HG02884 (cell line): ENCODE data around the gene VSTM2B.
"Not testable (repeated sequence)": the region's sequence is repeated elsewhere in the genome, so short reads cannot be mapped to it uniquely, and the experiment has no call there.

Source experiments
- ATAC-seq: cut with Tn5 transposase; IDR thresholded peaks from one replicate; pipeline ENCODE4 v1.9.1; 2021; ENCODE audit warnings: mild to moderate bottlenecking, moderate library complexity; ENCODE audit not compliant: unreplicated experiment

Gene VSTM2B

DNA sequence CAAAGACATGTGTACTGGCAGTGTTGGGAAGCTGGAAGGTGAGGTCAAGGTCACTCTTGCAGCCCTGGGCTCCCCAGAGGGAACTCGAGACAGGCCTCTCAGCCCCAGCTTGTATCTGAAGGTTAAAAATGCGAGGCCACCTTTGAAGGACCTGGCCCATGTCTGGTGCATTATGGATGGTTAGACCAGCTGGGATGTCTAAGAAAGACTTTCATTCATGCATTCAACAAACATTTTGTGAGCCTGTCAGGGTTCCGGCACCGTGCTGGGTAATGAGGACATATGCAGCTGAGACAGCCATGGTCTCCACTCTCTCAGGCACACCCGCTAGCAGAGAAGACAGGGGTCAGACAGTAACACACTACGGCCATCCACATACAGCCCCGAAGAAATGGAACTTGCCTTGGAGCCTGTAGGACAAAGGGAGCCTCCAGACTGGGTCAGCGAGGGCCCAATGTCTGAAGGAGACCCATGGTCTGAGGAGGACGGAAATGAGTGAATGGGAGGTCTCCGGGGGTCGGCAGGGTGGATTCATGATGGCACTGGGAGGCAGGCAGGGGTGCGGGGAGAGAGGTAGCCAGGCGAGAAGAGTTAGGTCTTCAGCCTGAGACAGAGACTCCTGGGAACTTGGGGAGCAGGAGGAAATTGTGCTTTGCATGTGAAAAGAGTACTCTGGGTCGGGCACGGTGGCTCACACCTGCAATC is 19.0 kb downstream of the VSTM2B start:
- ATAC-seq: no peak

DNA sequence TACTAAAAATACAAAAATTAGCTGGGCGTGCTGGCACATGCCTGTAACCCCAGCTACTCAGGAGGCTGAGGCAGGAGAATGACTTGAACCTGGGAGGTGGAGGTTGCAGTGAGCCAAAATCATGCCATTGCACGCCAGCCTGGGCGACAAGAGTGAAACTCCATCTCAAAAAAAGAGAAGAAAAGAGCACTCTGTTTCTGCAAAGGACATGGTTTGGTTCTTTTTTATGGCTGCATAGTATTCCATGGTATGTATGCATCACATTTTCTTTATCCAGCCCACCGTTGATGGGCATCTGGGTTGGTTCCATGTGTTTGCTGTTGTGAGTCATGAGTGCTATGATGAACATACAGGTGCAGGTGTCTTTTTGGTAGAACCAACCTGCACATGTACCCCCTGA is 19.7 kb downstream of the VSTM2B start:
- not testable (repeated sequence) for ATAC-seq

DNA sequence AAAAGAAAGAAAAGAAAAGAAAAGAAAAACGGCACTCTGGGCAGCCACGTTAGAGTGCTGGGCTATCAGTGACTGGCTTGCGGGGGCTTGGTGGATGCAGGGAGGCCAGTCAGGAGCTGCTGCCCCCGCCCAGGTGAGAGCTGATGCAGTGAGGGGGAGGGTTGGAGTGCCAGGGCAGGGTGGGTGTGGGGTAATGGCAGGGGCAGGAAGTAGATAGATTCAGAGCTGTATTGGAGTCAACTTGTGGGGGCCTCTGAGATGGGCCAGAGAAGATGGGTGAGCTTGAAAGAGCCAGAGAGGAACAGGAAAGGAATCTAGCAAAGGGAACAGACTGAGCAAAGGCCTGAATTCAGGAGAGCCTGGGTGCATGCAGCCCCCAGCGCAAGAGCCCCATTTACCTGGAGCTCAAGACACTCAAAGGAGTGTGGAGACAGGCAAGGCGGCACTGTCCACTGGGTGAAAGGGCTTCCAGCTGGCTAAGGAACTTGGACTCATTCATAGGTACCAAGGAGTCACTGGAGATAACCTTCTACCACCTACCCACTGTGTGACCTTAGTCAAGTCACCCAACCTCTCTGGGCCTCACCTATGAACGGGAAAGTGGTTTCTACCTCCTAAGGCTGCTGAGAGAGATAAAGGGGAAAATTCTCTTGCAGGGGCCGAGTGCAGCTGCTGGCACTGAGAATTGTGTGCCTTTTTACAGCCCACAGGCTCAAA is 20.2 kb downstream of the VSTM2B start:
- ATAC-seq: no peak

DNA sequence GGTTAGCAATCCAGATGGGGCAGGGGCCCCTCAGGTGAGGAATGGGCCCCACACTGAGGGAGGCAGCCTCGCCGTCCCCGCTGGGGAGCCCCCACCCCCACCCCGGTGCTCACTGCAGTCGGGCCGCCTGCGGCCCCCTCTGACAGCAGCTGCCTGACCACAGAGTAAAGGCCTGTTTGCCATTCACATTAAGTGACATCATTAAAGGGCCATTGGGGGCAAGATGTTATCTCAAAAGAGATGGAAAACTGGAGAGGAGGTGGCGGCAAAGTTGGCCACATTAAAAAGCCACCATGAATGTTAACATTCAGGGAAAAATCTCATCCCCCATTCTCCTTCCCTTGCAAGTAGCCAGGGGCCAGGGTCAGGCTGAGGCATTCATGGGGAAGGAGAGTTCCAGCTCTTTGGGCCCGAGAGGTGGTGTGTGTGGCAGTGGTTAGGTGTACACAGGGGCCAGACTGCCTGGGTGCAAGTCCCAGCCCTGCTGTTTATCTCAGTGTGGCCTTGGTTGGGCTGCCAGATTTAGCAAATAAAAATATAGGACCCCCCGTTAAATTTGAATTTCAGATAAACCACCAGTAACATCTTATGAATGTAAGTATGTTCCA is 20.9 kb downstream of the VSTM2B start:
- no peak for ATAC-seq

DNA sequence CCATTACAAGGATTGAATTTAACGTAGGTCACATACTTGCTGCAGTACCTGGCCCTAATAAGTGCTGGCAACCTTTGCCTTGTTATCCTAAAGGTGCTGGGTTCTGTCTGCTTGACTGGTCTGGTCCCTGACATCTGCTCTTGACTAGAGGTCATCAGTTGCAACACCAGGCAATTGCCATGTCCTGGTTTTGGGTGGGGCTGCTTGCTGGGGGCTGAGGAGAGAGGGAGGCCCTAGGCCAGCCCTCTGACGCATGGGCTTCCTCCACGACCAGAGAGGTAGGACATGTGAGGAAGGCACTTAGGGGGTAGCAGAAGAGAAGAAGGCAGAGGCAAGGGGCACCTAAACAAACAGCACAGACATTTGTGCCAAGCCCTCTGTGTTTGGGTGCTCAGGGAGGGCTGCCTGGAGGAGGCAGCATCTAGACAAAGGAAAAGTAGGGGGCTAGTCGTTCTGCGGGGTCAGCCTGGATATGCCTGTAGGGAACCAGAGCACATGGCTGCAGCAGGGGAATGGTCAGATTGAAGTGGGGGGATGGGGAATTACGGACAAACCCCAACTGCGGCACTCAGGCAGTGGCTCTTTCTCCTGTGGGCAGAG is 21.7 kb downstream of the VSTM2B start:
- no peak for ATAC-seq

DNA sequence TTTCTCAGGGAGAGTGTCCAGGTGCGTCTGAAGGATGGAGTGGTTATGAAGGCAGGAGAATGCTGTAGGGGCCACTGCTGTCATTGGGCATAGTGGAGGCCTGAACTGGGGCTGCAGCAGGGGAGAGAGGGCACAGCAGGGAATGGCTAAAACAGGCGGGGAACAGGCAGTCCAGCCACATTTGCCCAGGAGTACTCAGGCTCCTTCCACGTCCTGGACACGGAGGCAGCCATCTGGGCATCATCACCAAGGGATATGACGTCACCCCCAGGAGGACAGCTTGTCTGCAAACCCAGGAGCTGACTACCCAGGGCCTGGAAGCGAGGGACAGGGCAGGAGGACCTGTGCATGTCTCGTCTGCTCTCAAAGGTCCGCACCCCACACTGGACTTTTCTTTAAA is 22.2 kb downstream of the VSTM2B start:
- ATAC-seq: no peak

DNA sequence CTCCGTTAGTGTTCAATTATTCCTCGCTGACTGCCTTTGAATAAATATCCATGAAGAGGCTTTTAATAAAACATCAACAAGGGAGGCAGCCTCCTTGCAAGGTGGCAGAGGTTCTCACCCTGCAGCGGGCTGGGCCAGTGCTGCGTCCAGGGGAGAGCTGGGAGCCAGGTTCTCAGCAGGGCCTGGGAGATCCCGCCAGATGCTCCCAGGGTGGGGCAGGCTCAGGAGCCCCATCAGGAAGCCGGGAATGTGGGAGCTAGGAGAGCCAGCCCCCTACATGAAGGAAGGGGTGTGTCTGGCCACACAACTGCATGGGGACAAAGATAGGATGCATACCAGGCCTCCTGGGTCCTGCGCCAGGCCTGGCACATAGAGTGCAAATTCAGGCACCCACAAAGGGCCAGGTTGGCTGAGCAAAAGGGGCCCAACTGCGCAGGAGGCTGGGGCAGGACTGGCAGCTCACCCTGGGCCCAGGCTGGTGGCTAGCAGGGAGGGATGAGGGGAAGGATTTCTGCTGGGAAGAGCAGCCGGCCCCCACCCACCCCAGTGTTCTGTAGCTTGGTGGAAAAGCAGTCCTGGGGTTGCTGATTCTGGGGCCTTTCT is 22.8 kb downstream of the VSTM2B start:
- ATAC-seq: no peak

DNA sequence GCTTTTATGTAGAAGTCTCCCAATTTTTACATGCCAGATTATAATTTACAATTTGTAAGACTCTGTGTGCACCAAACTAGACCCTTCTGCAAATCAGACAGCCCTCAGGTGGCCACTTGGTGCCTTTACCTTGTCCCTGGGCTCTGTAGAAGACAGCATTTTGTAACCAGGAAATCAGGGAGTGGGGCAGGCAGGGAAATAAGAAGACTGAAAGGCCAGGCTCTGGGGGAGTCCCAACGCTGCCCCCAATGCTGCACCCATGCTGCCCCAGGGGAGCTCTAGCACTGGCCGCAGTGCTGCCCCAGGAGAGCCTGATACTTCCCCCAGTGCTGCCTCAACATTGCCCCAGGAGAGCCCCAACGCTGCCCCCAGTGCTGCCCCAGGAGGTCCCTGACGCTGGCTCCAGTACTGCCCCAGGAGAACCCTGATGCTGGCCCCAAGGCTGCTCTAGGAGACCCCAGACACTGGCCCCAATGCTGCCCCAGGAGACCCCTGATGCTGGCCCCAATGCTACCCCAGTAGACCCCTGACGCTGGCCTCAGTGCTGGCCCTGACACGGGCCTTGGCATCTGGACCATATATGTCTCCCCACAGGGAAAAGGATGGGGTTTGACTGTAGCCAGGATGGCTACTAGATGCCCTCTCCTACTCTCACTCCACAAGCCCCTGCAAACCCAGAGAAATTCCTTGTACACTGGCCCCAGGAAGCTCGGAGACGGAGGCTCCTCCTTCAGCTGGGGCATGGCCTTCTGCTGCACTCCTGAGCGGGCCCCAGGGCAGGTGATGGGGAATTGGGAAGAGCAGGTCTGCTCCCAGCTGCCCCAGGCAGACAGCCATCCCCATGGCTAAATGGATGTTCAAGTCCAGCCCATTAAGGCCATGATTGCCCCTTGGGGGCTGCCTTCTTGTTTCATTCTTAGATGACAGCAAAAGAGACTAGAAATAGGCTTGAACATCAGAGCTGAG is 23.6 kb downstream of the VSTM2B start:
- ATAC-seq: no peak

DNA sequence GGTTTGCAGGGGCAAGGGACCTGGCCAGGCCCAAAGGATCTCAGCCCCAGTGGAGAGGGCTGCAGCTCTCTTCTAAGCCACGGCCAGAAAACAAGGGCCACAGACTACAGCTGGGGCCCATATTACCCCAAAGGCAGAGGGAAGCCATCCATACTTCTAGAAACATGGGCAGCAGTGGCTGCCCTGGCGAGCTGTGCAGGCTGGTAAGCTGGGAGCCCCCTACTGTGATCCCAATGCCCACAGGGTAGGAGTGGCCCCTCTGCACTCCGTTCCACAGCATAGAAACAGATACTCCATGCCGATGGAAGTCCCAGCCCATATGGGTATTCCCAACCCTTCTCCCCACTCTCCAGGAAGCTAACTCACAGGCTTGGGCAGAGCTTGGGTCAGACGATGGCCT is 25.1 kb downstream of the VSTM2B start:
- no peak for ATAC-seq

DNA sequence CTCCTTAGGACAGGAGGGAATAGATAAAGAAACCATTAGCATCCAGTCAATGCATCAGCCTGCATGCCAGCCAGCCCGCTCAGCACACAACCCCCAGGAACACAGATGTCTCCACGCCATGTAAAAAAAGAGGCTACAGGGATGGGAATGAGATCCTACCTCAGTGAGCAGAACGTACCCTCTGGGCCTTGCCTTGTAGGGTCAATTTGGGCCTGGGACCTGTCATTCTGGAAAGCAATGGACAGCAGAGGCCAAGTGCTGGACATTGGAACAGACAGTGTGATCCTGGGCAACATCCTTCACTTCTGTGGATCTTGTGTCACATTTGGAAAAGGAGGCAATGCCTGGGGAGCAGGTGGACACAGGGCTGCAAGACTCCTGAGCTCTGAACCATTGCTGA is 26.0 kb downstream of the VSTM2B start:
- ATAC-seq: no peak

DNA sequence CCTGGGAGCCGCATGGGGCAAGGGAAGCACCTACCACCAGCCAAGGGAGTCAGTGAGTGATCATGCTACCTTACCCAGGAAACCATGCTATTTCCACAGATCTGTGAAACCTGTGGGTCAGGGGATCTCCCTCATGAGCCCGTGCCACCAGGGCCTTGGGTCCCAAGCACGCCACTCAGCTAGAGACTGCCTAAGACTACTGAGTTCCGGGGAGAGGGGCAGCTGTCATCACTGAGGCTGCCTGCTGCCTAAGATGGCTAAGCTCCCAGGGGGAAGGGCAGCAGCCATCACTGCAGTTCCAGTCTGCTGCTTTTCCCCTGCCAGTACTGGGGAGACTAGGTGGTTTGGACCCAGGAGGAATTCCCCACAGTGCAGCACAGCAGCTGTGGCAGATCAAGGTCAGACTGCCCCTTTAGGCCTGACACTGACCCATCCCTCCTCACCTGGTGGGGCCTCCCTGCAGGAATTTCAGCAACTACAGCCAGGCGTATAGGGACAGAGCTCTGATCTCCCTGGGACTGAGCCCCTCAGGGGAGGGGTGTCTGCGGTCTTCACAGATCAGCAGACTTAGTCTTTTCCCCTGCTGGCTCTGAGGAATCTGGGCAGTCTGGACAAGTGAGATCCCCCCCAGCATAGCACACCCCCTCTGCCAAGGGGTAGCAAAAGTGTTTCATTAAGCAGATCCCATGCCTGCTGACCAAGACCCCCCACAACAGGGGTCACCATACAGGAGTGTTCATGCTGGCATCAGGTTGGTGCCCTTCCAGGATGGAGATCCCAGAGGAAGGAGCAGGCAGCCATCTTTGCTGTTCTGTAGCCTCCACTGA is 26.9 kb downstream of the VSTM2B start:
- ATAC-seq: no peak

DNA sequence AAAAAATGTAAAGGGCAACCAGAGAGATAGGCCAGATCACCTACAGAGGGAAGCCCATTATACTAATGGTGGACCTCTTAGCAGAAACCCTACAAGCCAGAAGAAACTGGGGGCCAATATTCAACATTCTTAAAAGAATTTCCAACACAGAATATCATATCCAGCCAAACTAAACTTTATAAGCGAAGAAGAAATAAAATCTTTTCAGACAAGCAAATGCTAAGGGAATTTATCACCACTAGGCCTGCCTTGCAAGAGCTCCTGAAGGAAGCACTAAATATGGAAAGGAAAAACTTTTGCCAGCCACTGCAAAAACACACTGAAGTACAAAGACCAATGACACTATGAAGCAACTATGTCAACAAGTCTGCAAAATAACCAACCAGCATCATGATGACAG is 28.4 kb downstream of the VSTM2B start:
- ATAC-seq: no peak

DNA sequence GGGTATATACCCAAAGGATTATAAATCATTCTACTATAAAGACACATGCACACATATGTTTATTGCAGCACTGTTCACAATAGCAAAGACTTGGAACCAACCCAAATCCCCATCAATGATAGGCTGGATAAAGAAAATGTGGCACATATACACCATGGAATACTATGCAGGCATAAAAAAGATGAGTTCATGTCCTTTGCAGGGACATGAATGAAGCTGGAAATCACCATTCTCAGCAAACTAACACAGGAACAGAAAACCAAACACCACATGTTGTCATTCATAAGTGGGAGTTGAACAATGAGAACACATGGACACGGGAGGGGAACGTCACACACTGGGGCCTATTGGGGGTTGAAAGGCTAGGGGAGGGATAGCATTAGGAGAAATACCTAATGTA is 33.3 kb downstream of the VSTM2B start:
- not testable (repeated sequence) for ATAC-seq

DNA sequence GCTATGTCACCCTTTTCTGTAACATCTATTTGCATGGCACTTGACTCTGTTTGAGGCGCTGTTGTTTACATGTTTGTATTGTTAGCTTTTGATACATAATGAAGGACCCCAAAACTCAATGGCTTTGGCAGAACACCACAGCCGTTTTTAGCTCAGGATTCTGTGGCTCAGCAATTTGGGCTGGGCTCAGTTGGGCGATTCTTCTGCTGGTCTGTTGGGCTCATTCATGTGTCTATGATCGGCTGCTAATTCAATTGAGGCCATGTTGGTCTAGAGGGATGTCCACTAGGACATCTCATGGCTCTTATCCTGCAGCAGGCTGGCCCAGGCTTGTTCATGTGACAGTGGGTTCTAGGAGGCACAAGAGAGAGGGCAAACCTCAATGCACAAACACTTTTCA is 33.9 kb downstream of the VSTM2B start:
- no peak for ATAC-seq

DNA sequence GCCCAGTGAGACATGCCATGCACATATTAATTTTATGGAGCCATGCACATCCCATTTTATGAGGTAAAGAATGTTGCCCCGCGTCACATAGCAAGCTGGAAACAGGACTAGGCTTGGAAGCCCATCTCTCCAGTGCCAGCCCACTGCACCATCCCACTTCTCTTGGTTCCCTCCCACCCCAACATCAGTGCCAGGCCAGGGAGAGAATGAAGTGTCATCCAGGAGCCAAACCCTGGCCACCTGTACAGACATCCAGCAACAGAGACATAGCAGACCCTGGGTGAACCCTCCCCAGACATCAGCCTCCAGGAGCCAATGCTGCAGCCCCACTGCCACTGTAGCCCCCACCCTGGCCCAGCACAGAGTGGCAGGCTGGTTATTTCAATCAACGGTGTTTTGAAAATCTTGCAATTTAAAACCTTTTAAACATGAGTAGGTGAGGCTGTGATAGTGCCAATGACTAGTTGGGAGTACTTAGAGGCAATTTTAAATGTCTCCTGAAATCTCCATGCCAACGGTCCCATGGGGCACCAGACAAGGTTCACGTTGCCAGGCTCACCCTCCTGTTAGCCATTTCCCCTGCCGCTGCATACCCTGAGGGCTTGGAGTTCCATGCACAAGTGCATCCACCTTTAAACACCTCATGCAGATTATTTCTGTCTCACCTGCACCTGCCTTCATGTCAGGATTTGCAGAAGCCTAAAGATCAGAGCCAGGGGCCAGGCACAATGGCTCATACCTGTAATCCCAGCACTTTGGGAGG is 34.7 kb downstream of the VSTM2B start:
- ATAC-seq: no peak

DNA sequence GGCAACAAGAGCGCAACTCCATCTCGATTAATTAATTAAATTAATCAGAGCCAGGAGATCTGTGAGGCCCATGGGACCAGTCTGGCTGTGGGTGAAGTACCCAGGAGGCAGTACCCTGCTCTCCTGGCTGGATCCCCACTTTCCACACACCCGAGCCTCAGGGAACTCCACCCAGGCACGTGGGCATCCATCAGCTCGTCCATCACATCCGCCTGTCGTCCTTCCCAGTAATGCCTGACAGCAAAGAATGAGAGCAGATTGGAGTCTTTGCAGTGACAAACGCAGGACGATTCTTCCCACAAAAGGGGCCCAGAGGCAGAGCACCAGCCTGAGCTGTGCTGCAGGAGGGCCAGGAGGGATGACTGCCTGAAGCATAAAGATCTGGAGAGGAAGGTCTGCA is 35.8 kb downstream of the VSTM2B start:
- ATAC-seq: no peak

DNA sequence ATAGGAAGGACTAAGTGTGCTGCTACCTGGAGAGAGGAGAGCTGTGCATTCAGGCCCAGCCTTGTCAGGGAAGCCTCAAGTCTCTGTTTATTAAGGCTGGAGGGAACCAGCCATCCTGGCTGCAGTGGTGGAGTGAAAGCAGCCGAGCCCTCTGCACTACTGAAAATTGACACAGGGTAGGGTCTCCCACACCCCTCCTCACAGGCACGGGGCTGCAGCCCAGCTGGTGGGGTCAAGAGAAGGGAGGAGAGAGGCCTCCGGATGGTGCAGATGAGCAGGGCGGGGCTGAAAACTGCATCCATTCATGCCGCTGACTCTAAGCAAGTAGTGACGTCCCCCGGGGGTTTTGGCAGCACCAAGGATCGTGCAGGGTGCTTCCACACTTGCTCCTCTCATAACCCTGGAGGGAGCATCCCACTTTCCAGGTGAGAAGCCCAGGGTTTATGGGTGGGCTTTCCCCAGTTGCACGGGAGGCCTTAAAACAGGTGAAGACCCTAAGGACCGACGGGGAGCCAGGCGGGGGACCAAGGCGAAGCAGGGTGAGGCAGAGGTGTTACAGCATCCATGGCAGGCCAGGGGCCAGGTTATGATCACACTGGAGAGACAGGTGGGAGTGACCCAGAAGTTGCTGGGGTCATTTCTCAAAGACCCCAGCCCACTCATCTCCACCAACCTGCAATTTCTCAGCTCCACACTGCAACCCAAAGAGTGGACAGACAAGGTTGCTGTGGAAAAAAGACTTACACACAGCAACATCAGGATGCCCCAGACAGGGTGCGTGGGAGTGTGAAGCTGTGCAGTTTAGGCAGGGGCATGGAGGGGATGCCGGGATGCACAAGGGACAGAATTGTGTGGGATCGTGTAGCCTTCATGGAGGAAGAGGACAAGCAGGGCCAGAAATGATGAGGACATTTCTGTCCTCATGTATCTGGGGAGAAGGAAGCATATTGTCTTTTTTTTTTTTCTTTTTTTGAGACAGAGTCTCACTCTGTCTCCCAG is 36.8 kb downstream of the VSTM2B start:
- ATAC-seq: no peak
